ENCODE results near the gene AP4E1.
"Not testable (repeated sequence)": the region's sequence is repeated elsewhere in the genome, so short reads cannot be mapped to it uniquely, and the experiment has no call there.

AP4E1 gene

GRCh38 chr15:50943638-50944037 lies 35.2 kb downstream of the AP4E1 start:
- DNase-seq (ENCODE audit: low read depth in 3 of 3, low spot score in 1 of 3), result no peak

- no peak for DNase-seq (ENCODE audit: low read depth in 3 of 3, low spot score in 1 of 3)
Measured at GRCh38 chr15:50944672-50945071, 36.2 kb downstream of the AP4E1 start.

- no peak for DNase-seq (ENCODE audit: low read depth in 3 of 3, low spot score in 1 of 3)
Measured at GRCh38 chr15:50945725-50946124, 37.2 kb downstream of the AP4E1 start.

GRCh38 chr15:50950745-50951144 lies 42.3 kb downstream of the AP4E1 start:
- not testable (repeated sequence) for DNase-seq (ENCODE audit: low read depth in 3 of 3, low spot score in 1 of 3)

- DNase-seq (ENCODE audit: low read depth in 3 of 3, low spot score in 1 of 3), result no peak
Measured at GRCh38 chr15:50953302-50953701, 44.8 kb downstream of the AP4E1 start.

GRCh38 chr15:50954837-50955236 lies 46.4 kb downstream of the AP4E1 start:
- not testable (repeated sequence) for DNase-seq (ENCODE audit: low read depth in 3 of 3, low spot score in 1 of 3)

GRCh38 chr15:50959717-50960116 lies 51.2 kb downstream of the AP4E1 start:
- DNase-seq (ENCODE audit: low read depth in 3 of 3, low spot score in 1 of 3), result no peak

GRCh38 chr15:50964075-50964474 lies 55.6 kb downstream of the AP4E1 start:
- DNase-seq (ENCODE audit: low read depth in 3 of 3, low spot score in 1 of 3), result no peak

GRCh38 chr15:50968353-50968752 lies 59.9 kb downstream of the AP4E1 start:
- DNase-seq (ENCODE audit: low read depth in 3 of 3, low spot score in 1 of 3), result no peak

- no peak for DNase-seq (ENCODE audit: low read depth in 3 of 3, low spot score in 1 of 3)
Measured at GRCh38 chr15:50970524-50970923, 62.0 kb downstream of the AP4E1 start.

GRCh38 chr15:50971115-50971514 lies 62.6 kb downstream of the AP4E1 start:
- no peak for DNase-seq (ENCODE audit: low read depth in 3 of 3, low spot score in 1 of 3)

GRCh38 chr15:50971542-50971941 lies 63.1 kb downstream of the AP4E1 start:
- no peak for DNase-seq (ENCODE audit: low read depth in 3 of 3, low spot score in 1 of 3)

GRCh38 chr15:50973605-50974004 lies 65.1 kb downstream of the AP4E1 start:
- DNase-seq (ENCODE audit: low read depth in 3 of 3, low spot score in 1 of 3), result no peak

- no peak for DNase-seq (ENCODE audit: low read depth in 3 of 3, low spot score in 1 of 3)
Measured at GRCh38 chr15:50977162-50977561, 68.7 kb downstream of the AP4E1 start.

GRCh38 chr15:50978580-50978979 lies 70.1 kb downstream of the AP4E1 start:
- no peak for DNase-seq (ENCODE audit: low read depth in 3 of 3, low spot score in 1 of 3)

- no peak for DNase-seq (ENCODE audit: low read depth in 3 of 3, low spot score in 1 of 3)
Measured at GRCh38 chr15:50979041-50979440, 70.6 kb downstream of the AP4E1 start.

GRCh38 chr15:50993598-50993997 lies 85.1 kb downstream of the AP4E1 start:
- DNase-seq (ENCODE audit: low read depth in 3 of 3, low spot score in 1 of 3), result no peak

GRCh38 chr15:50996641-50997040 lies 88.2 kb downstream of the AP4E1 start:
- DNase-seq (ENCODE audit: low read depth in 3 of 3, low spot score in 1 of 3), result no peak

GRCh38 chr15:50997371-50998051 lies 89.0 kb downstream of the AP4E1 start:
- no peak for DNase-seq (ENCODE audit: low read depth in 3 of 3, low spot score in 1 of 3)

GRCh38 chr15:51004103-51004551 lies 95.6 kb downstream of the AP4E1 start:
- DNase-seq (ENCODE audit: low read depth in 3 of 3, low spot score in 1 of 3), result no peak

GRCh38 chr15:51006336-51006985 lies 98.0 kb downstream of the AP4E1 start:
- no peak for DNase-seq (ENCODE audit: low read depth in 3 of 3, low spot score in 1 of 3)

- no peak for DNase-seq (ENCODE audit: low read depth in 3 of 3, low spot score in 1 of 3)
Measured at GRCh38 chr15:51007131-51007666, 98.7 kb downstream of the AP4E1 start.

GRCh38 chr15:51011212-51011611 lies 102.7 kb downstream of the AP4E1 start:
- no peak for DNase-seq (ENCODE audit: low read depth in 3 of 3, low spot score in 1 of 3)

Measured in stimulated activated CD4-positive, alpha-beta T cell treated with anti-CD3 and anti-CD28 coated beads, TNF-alpha, amount 100 ng/mL, for 1 hour (primary cell).